ENCODE measurements around the gene LHFPL4.
"Not testable (repeated sequence)": the region's sequence is repeated elsewhere in the genome, so short reads cannot be mapped to it uniquely, and the experiment has no call there.

The LHFPL4 gene

DNA sequence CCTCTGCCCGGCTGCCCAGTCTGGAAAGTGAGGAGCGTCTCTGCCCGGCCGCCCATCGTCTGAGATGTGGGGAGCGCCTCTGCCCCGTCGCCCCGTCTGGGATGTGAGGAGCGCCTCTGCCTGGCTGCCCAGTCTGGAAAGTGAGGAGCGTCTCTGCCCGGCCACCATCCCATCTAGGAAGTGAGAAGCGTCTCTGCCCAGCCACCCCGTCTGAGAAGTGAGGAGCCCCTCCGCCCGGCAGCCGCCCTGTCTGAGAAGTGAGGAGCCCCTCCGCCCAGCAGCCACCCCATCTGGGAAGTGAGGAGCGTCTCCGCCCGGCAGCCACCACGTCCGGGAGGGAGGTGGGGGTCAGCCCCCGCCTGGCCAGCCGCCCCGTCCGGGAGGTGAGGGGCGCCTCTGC lies 38.2 kb upstream of the LHFPL4 start:
- not testable (repeated sequence) for ATAC-seq

DNA sequence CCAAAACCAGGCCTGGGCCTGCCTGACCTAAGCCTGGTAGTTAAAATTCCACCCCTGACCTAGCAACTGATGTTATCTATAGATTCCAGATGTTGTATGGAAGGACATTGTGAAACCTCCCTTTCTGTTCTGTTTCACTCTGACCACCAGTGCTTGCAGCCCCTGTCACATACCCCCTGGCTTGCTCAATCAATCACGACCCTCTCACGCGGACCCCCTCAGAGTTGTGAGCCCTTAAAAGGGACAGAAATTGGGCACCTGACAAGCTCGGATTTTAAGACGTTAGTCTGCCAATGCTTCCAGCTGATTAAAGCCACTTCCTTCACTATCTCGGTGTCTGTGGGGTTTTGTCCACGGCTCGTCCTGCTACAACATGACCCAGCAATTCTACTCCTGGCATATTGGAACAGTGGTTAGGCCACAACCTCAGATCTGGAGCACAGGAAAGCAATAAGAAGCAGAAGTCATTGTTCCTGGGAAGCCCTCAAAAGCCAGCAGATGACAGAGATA lies 36.7 kb upstream of the LHFPL4 start:
- TF ChIP-seq RARB (CRISPR knock-in tag; IDR thresholded peaks at IDR 0.05) (no peak), ZFP30 (CRISPR knock-in tag; IDR thresholded peaks at IDR 0.05) (no peak), OSR1 (CRISPR knock-in tag; IDR thresholded peaks at IDR 0.05) (no peak), PPARA (CRISPR knock-in tag; IDR thresholded peaks at IDR 0.05; ENCODE audit: borderline replicate concordance) (no peak), ARNTL (CRISPR knock-in tag; IDR thresholded peaks at IDR 0.05; ENCODE audit: borderline replicate concordance, low read depth) (no peak), ZNF70 (CRISPR knock-in tag; IDR thresholded peaks at IDR 0.05) (no peak), CSDC2 (CRISPR knock-in tag; IDR thresholded peaks at IDR 0.05) (no peak), ISL1 (CRISPR knock-in tag; IDR thresholded peaks at IDR 0.05) (no peak), ZFP3 (CRISPR knock-in tag; IDR thresholded peaks at IDR 0.05) (no peak), ZNF8 (CRISPR knock-in tag; IDR thresholded peaks at IDR 0.05) (no peak), GLIS3 (CRISPR knock-in tag; IDR thresholded peaks at IDR 0.05) (no peak), ZNF565 (CRISPR knock-in tag; conservative IDR thresholded peaks at IDR 0.05; ENCODE audit: low read depth) (no peak)
- TF ChIP-seq, protein P1, sequence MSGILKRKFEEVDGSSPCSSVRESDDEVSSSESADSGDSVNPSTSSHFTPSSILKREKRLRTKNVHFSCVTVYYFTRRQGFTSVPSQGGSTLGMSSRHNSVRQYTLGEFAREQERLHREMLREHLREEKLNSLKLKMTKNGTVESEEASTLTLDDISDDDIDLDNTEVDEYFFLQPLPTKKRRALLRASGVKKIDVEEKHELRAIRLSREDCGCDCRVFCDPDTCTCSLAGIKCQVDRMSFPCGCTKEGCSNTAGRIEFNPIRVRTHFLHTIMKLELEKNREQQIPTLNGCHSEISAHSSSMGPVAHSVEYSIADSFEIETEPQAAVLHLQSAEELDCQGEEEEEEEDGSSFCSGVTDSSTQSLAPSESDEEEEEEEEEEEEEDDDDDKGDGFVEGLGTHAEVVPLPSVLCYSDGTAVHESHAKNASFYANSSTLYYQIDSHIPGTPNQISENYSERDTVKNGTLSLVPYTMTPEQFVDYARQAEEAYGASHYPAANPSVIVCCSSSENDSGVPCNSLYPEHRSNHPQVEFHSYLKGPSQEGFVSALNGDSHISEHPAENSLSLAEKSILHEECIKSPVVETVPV (CRISPR knock-in tag; IDR thresholded peaks at IDR 0.05), result no peak
- TF ChIP-seq, protein P2, sequence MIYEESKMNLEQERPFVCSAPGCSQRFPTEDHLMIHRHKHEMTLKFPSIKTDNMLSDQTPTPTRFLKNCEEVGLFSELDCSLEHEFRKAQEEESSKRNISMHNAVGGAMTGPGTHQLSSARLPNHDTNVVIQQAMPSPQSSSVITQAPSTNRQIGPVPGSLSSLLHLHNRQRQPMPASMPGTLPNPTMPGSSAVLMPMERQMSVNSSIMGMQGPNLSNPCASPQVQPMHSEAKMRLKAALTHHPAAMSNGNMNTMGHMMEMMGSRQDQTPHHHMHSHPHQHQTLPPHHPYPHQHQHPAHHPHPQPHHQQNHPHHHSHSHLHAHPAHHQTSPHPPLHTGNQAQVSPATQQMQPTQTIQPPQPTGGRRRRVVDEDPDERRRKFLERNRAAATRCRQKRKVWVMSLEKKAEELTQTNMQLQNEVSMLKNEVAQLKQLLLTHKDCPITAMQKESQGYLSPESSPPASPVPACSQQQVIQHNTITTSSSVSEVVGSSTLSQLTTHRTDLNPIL (CRISPR knock-in tag; IDR thresholded peaks at IDR 0.05; ENCODE audit: low read depth), result no peak
- TF ChIP-seq, protein P3, sequence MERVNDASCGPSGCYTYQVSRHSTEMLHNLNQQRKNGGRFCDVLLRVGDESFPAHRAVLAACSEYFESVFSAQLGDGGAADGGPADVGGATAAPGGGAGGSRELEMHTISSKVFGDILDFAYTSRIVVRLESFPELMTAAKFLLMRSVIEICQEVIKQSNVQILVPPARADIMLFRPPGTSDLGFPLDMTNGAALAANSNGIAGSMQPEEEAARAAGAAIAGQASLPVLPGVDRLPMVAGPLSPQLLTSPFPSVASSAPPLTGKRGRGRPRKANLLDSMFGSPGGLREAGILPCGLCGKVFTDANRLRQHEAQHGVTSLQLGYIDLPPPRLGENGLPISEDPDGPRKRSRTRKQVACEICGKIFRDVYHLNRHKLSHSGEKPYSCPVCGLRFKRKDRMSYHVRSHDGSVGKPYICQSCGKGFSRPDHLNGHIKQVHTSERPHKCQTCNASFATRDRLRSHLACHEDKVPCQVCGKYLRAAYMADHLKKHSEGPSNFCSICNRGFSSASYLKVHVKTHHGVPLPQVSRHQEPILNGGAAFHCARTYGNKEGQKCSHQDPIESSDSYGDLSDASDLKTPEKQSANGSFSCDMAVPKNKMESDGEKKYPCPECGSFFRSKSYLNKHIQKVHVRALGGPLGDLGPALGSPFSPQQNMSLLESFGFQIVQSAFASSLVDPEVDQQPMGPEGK (CRISPR knock-in tag; IDR thresholded peaks at IDR 0.05; ENCODE audit: borderline replicate concordance), result no peak
- TF ChIP-seq, protein P4, sequence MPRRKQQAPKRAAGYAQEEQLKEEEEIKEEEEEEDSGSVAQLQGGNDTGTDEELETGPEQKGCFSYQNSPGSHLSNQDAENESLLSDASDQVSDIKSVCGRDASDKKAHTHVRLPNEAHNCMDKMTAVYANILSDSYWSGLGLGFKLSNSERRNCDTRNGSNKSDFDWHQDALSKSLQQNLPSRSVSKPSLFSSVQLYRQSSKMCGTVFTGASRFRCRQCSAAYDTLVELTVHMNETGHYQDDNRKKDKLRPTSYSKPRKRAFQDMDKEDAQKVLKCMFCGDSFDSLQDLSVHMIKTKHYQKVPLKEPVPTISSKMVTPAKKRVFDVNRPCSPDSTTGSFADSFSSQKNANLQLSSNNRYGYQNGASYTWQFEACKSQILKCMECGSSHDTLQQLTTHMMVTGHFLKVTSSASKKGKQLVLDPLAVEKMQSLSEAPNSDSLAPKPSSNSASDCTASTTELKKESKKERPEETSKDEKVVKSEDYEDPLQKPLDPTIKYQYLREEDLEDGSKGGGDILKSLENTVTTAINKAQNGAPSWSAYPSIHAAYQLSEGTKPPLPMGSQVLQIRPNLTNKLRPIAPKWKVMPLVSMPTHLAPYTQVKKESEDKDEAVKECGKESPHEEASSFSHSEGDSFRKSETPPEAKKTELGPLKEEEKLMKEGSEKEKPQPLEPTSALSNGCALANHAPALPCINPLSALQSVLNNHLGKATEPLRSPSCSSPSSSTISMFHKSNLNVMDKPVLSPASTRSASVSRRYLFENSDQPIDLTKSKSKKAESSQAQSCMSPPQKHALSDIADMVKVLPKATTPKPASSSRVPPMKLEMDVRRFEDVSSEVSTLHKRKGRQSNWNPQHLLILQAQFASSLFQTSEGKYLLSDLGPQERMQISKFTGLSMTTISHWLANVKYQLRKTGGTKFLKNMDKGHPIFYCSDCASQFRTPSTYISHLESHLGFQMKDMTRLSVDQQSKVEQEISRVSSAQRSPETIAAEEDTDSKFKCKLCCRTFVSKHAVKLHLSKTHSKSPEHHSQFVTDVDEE (CRISPR knock-in tag; IDR thresholded peaks at IDR 0.05), result no peak

DNA sequence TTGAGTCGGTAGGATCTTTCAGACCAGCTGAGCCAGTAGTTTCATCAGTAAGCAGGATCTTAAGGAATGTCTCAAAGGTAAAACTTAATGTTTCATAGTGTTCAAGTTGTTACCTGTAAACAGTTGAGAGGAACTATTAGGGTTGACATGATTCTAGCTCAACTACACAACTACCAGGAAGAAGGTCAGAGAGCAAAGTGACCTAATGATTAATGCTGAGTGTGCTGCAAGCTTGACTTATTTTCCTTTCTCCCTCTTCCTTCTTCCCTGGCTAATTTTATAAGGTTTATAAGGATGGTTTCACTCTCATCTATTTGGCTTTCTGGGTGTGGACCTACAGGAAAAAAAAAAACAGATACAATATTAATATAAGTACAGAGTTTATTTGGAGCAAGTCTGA lies 30.2 kb upstream of the LHFPL4 start:
- no peak for TF ChIP-seq ZNF565 (CRISPR knock-in tag; conservative IDR thresholded peaks at IDR 0.05; ENCODE audit: low read depth)
- no peak for TF ChIP-seq GLIS3 (CRISPR knock-in tag; IDR thresholded peaks at IDR 0.05)
- ATAC-seq, result no peak

More for the DNA sequence above, 36.7 kb upstream of the LHFPL4 start:
- no peak for ATAC-seq

DNA sequence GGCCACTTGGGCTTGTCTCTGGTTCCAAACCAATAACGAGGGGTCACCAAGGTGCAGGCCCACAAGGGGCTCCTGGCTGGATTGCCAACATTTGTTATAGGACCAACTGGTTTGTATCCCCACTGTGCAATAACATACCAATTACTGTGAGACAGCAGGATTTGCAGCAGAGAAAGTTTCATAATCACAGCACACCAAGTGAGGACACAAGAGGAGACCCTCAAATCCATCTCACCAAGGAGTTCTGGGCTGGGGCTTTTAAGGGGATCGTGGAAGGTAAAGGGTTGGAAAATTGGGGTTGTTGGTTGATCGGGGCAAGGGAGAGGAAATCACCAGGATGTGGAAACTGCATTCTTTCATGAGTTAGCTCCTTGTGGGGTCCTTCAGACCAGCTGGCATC lies 29.7 kb upstream of the LHFPL4 start:
- no peak for ATAC-seq
- TF ChIP-seq ZNF565 (CRISPR knock-in tag; conservative IDR thresholded peaks at IDR 0.05; ENCODE audit: low read depth) (no peak), ISL1 (CRISPR knock-in tag; IDR thresholded peaks at IDR 0.05) (no peak), OSR1 (CRISPR knock-in tag; IDR thresholded peaks at IDR 0.05) (no peak), SNAI2 (CRISPR knock-in tag; IDR thresholded peaks at IDR 0.05) (no peak), ZFP30 (CRISPR knock-in tag; IDR thresholded peaks at IDR 0.05) (no peak), BACH2 (CRISPR knock-in tag; IDR thresholded peaks at IDR 0.05; ENCODE audit: borderline replicate concordance) (no peak), ZNF70 (CRISPR knock-in tag; IDR thresholded peaks at IDR 0.05) (no peak), TCF4 (CRISPR knock-in tag; IDR thresholded peaks at IDR 0.05; ENCODE audit: borderline replicate concordance) (no peak), RARB (CRISPR knock-in tag; IDR thresholded peaks at IDR 0.05) (no peak), ZC3H10 (CRISPR knock-in tag; IDR thresholded peaks at IDR 0.05) (no peak), ZNF8 (CRISPR knock-in tag; IDR thresholded peaks at IDR 0.05) (no peak), PPARA (CRISPR knock-in tag; IDR thresholded peaks at IDR 0.05; ENCODE audit: borderline replicate concordance) (no peak), GLIS3 (CRISPR knock-in tag; IDR thresholded peaks at IDR 0.05) (no peak), ZFP3 (CRISPR knock-in tag; IDR thresholded peaks at IDR 0.05) (no peak), TOX (CRISPR knock-in tag; IDR thresholded peaks at IDR 0.05; ENCODE audit: borderline replicate concordance) (no peak)
- TF ChIP-seq, protein P5, sequence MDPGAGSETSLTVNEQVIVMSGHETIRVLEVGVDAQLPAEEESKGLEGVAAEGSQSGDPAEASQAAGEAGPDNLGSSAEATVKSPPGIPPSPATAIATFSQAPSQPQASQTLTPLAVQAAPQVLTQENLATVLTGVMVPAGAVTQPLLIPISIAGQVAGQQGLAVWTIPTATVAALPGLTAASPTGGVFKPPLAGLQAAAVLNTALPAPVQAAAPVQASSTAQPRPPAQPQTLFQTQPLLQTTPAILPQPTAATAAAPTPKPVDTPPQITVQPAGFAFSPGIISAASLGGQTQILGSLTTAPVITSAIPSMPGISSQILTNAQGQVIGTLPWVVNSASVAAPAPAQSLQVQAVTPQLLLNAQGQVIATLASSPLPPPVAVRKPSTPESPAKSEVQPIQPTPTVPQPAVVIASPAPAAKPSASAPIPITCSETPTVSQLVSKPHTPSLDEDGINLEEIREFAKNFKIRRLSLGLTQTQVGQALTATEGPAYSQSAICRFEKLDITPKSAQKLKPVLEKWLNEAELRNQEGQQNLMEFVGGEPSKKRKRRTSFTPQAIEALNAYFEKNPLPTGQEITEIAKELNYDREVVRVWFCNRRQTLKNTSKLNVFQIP (CRISPR knock-in tag; IDR thresholded peaks at IDR 0.05; ENCODE audit: borderline replicate concordance, low read depth), result no peak
- TF ChIP-seq, protein P1 (CRISPR knock-in tag; IDR thresholded peaks at IDR 0.05), result no peak
- TF ChIP-seq, protein P4 (CRISPR knock-in tag; IDR thresholded peaks at IDR 0.05), result no peak

Data from SK-N-SH treated with all-trans-retinoic acid at 6 μM for 48 hours (cell line).